HG02798 (cell line): ENCODE data around the gene RTN4RL1.

Experiments used
- ATAC-seq: cut with Tn5 transposase; IDR thresholded peaks from one replicate; pipeline ENCODE4 v1.9.1; 2021; ENCODE audit warnings: mild to moderate bottlenecking; ENCODE audit not compliant: unreplicated experiment, poor library complexity

Gene RTN4RL1

GRCh38 chr17:2059547-2060384 lies 34.6 kb upstream of the RTN4RL1 start:
- no peak for ATAC-seq

GRCh38 chr17:2058586-2059546 lies 33.7 kb upstream of the RTN4RL1 start:
- ATAC-seq = no peak

GRCh38 chr17:2057760-2058585 lies 32.8 kb upstream of the RTN4RL1 start:
- ATAC-seq = no peak

GRCh38 chr17:2057175-2057759 lies 32.1 kb upstream of the RTN4RL1 start:
- ATAC-seq = no peak

GRCh38 chr17:2056206-2057174 lies 31.4 kb upstream of the RTN4RL1 start:
- no peak for ATAC-seq

GRCh38 chr17:2055292-2056205 lies 30.4 kb upstream of the RTN4RL1 start:
- no peak for ATAC-seq

- peak; percentile 43 for ATAC-seq
Observed at GRCh38 chr17:2054512-2055291, 29.6 kb upstream of the RTN4RL1 start, which contains the start of gene HIC1. Gene HIC1 (plus strand): TSS chr17:2055103. CDS start chr17:2056691, 1,588 bp downstream.

- ATAC-seq = no peak
Observed at GRCh38 chr17:2054262-2054511, 29.1 kb upstream of the RTN4RL1 start.

GRCh38 chr17:2053380-2054261 lies 28.5 kb upstream of the RTN4RL1 start:
- ATAC-seq = no peak

GRCh38 chr17:2051933-2052559 lies 26.9 kb upstream of the RTN4RL1 start:
- no peak for ATAC-seq

- ATAC-seq = no peak
Observed at GRCh38 chr17:2051061-2051932, 26.2 kb upstream of the RTN4RL1 start.

GRCh38 chr17:2050300-2051060 lies 25.3 kb upstream of the RTN4RL1 start:
- peak; percentile 22 for ATAC-seq

GRCh38 chr17:2049333-2050299 lies 24.5 kb upstream of the RTN4RL1 start:
- peak; percentile 68 for ATAC-seq
